Measurements from ENCODE around the gene HEYL. TPM values are rescaled to one million over a fixed set of nuclear protein-coding genes. Genes with fewer than 3 reads are reported as not detected.

HEYL gene
- total RNA-seq, 1 donor from 2014 or later: 1.3 TPM

DNA sequence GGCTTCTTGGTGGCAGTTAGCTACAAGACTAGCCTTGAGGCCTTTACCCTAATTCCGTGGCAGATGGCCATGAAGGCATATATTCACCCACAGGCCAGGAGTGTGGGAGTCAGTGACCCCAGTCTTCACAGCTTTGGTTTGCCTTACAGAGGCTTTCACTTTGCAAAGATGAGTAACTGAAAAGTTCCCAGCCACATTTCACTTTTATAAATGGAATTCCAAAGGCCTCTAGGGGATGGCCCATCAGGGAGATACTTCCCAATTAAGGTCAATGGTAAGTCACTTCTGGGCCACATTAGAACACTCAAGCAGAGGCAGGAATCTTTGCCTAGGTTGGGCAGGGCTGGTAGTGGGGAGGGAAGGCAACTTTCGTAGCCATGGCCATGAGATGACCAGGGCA is 13.1 kb upstream of the HEYL start:
- no peak overlapping the region for H3K4me3 ChIP-seq (ENCODE audit: low read depth, low read length)
- TF ChIP-seq, protein P1, sequence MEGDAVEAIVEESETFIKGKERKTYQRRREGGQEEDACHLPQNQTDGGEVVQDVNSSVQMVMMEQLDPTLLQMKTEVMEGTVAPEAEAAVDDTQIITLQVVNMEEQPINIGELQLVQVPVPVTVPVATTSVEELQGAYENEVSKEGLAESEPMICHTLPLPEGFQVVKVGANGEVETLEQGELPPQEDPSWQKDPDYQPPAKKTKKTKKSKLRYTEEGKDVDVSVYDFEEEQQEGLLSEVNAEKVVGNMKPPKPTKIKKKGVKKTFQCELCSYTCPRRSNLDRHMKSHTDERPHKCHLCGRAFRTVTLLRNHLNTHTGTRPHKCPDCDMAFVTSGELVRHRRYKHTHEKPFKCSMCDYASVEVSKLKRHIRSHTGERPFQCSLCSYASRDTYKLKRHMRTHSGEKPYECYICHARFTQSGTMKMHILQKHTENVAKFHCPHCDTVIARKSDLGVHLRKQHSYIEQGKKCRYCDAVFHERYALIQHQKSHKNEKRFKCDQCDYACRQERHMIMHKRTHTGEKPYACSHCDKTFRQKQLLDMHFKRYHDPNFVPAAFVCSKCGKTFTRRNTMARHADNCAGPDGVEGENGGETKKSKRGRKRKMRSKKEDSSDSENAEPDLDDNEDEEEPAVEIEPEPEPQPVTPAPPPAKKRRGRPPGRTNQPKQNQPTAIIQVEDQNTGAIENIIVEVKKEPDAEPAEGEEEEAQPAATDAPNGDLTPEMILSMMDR (conservative IDR thresholded peaks at IDR 0.05; ENCODE audit: low read depth, low read length): no peak
- no peak for DNase-seq (ENCODE audit: low read depth)

DNA sequence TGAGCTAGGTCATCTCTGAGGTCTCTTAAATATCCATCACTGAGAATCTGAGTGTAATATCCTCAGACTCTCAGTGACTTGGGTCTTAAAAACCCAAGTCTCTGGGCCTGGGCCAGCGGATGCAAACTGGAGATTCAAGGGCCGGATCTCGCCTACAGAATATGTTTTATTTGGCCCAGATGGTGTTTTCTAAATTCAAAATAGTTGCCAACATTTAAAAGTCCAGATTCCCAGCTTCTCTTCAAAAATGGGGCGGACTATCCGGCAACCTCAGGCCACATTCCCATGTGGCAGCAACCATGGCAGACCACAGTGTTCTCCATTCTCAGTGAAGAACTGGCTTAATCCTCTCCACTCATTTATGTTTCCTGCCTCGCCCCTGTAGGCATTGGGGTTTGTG is 12.7 kb upstream of the HEYL start:
- no peak for DNase-seq (ENCODE audit: low read depth)
- no peak overlapping the region for H3K4me3 ChIP-seq (ENCODE audit: low read depth, low read length)
- TF ChIP-seq, protein P1 (conservative IDR thresholded peaks at IDR 0.05; ENCODE audit: low read depth, low read length): no peak

DNA sequence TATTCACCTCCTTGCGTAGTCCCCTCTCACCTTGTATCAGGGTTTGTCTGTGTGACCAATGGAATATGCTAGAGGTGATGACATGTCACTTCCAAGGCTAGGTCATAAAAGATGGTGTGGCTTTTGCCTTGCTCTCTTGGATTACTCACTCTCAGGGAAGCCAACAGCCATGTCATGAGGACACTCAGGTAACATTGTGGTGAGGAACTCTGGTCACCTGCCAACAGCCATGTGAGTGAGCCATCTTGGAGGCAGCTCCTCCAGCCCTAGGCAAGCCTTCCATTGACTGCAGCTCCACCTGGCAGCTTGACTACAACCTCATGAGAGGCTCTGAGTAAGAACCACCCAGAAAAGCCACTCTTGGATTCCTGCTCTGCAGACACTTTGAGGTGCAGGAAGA is 11.0 kb upstream of the HEYL start:
- H3K4me3 ChIP-seq (ENCODE audit: low read depth, low read length): no peak overlapping the region
- no peak for DNase-seq (ENCODE audit: low read depth)
- TF ChIP-seq, protein P1 (conservative IDR thresholded peaks at IDR 0.05; ENCODE audit: low read depth, low read length): no peak

DNA sequence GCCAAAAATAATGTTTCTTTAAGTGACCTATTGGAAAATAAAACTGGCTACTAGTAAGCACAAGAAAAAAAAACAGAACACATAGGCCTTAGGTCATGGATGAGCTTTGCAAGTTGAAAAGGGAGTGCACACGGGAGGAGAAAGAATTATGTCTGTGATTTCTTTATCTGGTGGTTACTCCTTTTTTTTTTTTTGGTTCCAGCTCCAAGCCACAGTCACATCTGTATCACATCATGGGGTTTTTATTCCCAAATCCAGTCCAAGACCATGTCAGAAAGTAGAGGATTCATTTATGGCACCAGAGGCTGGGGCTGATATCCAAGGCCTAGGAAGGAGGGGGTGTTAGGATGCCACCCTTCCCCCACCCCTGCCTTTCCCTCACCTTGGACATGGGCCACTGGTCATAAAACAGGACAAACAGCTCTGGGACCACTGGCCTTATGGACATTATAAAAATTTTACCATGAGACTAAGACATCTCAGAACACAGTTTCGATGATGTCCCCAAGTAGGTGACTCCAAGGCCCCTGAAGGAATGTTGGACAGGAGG is 10.3 kb upstream of the HEYL start:
- TF ChIP-seq, protein P1 (conservative IDR thresholded peaks at IDR 0.05; ENCODE audit: low read depth, low read length): no peak
- DNase-seq (ENCODE audit: low read depth): no peak

DNA sequence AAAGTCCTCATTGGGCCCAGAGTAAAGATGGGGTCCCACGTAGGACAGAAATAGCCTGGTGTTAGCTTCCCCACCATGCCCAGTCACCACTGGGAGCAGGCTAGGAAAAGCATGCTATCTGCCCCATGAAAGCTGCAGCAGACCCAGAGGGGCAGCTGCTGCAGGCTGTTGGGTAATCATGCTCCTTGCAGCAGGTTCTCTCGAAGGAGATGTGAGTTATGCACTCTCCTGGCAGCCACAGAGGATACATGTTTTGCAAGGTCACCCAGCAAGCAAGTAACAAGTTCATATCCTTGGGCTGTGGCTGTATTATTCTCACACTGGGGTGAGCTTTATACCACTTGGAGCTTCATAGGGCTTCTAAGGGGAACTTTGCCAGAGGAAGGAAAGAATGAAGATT is 9.1 kb upstream of the HEYL start:
- TF ChIP-seq, protein P1 (conservative IDR thresholded peaks at IDR 0.05; ENCODE audit: low read depth, low read length): no peak
- DNase-seq (ENCODE audit: low read depth): no peak
- no peak overlapping the region for H3K4me3 ChIP-seq (ENCODE audit: low read depth, low read length)

More for the DNA sequence above, 10.3 kb upstream of the HEYL start:
- H3K4me3 ChIP-seq (ENCODE audit: low read depth, low read length): no peak overlapping the region

DNA sequence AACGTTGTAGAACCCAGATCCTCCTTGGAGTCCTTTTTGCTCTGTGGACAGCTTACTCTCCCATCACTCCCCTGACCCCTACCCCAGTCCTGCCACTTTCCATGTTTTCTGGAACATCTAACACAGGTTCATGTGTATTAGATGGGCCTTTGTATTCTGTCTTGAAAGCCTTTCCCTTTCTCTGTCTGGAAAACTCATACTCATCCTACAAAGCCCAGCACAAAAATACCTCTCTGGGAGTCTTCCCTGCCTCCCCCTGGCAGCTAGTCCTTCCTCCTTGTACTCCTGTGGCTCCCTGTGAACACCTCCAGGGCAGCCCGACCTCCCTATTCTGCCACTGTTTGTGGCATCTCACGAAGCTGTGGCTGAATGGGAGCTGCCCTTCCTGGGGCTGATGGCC is 7.8 kb upstream of the HEYL start:
- TF ChIP-seq, protein P1 (conservative IDR thresholded peaks at IDR 0.05; ENCODE audit: low read depth, low read length): no peak
- no peak overlapping the region for H3K4me3 ChIP-seq (ENCODE audit: low read depth, low read length)
- no peak for DNase-seq (ENCODE audit: low read depth)
